PC-3 (cell line): ENCODE measurements around the gene NHLRC1. TPM values are rescaled to one million over a fixed set of nuclear protein-coding genes. Genes with fewer than 3 reads are reported as not detected.

Experiments used
- ATAC-seq: fragments of 200-7000 bp; cut with Tn5 transposase; 2 replicates; pipeline ENCODE4 v1.9.1; 2020; ENCODE audit warnings: mild to moderate bottlenecking, moderate library complexity
- BruUV-seq: library from RNA; stranded (reverse); fragments of 400-500 nt; replicated peaks from 2 replicates; lab custom pipeline; 2021; lab: Mats Ljungman, UMichigan
- CTCF ChIA-PET: fragments of 300-600 bp; sonication (Branson Sonifier 250); formaldehyde crosslinking; loops from one replicate; lab custom pipeline; 2022; ENCODE audit warnings: antibody characterized with exemption; lab: Charles Lee
- POLR2A ChIA-PET: fragments of 300-600 bp; sonication (Branson Sonifier 250); formaldehyde crosslinking; loops from one replicate; lab custom pipeline; 2022; ENCODE audit warnings: antibody characterized with exemption; ENCODE audit not compliant: unreplicated experiment; lab: Charles Lee
- DNase-seq: peaks from one replicate; pipeline ENCODE4 v3.0.0-alpha.2; 2015
- H2AFZ ChIP-seq: fragments of 300-600 bp; sonication (generic); 2 replicates; pipeline ENCODE4 v1.6.0; 2016; ENCODE audit warnings: antibody characterized with exemption, low read length
- H3F3A ChIP-seq: fragments of 300-600 bp; sonication (generic); one replicate; pipeline ENCODE4 v1.6.0; 2017; ENCODE audit warnings: antibody characterized with exemption, low read length, control low read depth, mild to moderate bottlenecking; ENCODE audit not compliant: unreplicated experiment
- H3K27ac ChIP-seq: fragments of 300-600 bp; sonication (generic); 2 replicates; pipeline ENCODE4 v1.5.1; 2016; ENCODE audit warnings: mild to moderate bottlenecking, low read length
- H3K27me3 ChIP-seq: fragments of 300-600 bp; sonication (generic); 2 replicates; pipeline ENCODE4 v1.6.1; 2016; ENCODE audit warnings: low read length, mixed read lengths
- H3K36me3 ChIP-seq: fragments of 300-600 bp; sonication (generic); 2 replicates; pipeline ENCODE4 v1.6.1; 2016; ENCODE audit warnings: low read depth, mixed run types, low read length, mixed read lengths
- H3K4me1 ChIP-seq: fragments of 300-600 bp; sonication (generic); 2 replicates; pipeline ENCODE4 v1.5.1; 2016; ENCODE audit warnings: low read length; ENCODE audit not compliant: insufficient read depth
- H3K4me2 ChIP-seq: fragments of 300-600 bp; sonication (generic); 2 replicates; pipeline ENCODE4 v1.6.0; 2016; ENCODE audit warnings: low read length
- H3K4me3 ChIP-seq: fragments of 300-600 bp; sonication (generic); 2 replicates; pipeline ENCODE4 v1.5.1; 2016; ENCODE audit warnings: mild to moderate bottlenecking, low read length, mixed read lengths
- H3K79me2 ChIP-seq: fragments of 300-600 bp; sonication (generic); 2 replicates; pipeline ENCODE4 v1.6.1; 2017; ENCODE audit warnings: low read length, mixed read lengths
- H3K9ac ChIP-seq: fragments of 300-600 bp; sonication (generic); 2 replicates; pipeline ENCODE4 v1.6.0; 2016; ENCODE audit warnings: mild to moderate bottlenecking, low read length
- H3K9me2 ChIP-seq: fragments of 300-600 bp; sonication (generic); replicated peaks from 2 replicates; pipeline ENCODE4 v1.6.1; 2016; ENCODE audit warnings: mixed run types, low read length, mixed read lengths
- H3K9me3 ChIP-seq: fragments of 300-600 bp; sonication (generic); 2 replicates; pipeline ENCODE4 v1.6.1; 2016; ENCODE audit warnings: low read length, mixed read lengths
- H4K20me1 ChIP-seq: fragments of 300-600 bp; sonication (generic); 2 replicates; pipeline ENCODE4 v1.6.1; 2016; ENCODE audit warnings: low read length, mixed read lengths
- EZH2 ChIP-seq: fragments of 300-600 bp; sonication (generic); IDR thresholded peaks from one replicate; pipeline ENCODE4 v1.6.1; 2017; ENCODE audit warnings: antibody characterized with exemption, mild to moderate bottlenecking, low read length; ENCODE audit not compliant: unreplicated experiment
- EZH2phosphoT487 ChIP-seq: fragments of 300-600 bp; sonication (generic); IDR thresholded peaks from 2 replicates; pipeline ENCODE4 v1.6.1; 2018; ENCODE audit warnings: mild to moderate bottlenecking, antibody characterized with exemption, low read length, borderline replicate concordance
- intact Hi-C: fragments of 100-400 bp; cut with micrococcal nuclease; formaldehyde crosslinking; loops from 2 replicates; pipeline ENCODE4 v1.9.0; 2023
- total RNA-seq: library from RNA; depleted of rRNA; stranded (reverse); fragments of >200 nt; gene quantifications from 2 replicates; pipeline ENCODE4 v1.2.3, GENCODE V29; 2014
- TF ChIP-seq, protein P1 (sequence below): fragments of 300-600 bp; sonication (generic); conservative IDR thresholded peaks from 2 replicates; pipeline ENCODE4 v1.5.1; 2017; ENCODE audit warnings: antibody characterized with exemption, low read depth, mild to moderate bottlenecking, low read length

The NHLRC1 gene
- total RNA-seq, 1 experiment from 2014 or later, result 1.3 TPM

DNA sequence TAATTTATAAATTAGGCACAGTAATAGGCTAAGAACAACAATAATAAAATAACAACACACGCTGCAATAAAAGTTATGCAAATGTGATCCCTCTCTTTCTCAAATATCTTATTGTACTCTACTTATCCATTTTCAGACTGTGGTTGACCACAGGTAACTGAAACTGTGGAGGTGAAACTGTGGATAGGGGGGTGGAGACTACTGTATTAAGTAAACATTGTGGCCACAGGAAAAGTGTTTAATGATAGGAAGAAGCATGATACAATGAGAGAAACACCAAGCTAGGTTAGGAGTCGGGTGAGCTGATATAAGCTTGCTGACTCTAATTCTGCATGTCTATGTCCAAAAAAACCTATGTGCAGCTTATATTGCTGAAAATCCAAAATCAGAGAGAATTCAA lies 23.0 kb downstream of the NHLRC1 start:
- no peaks in the 10 kb centered on the region for H3K9me2 ChIP-seq

DNA sequence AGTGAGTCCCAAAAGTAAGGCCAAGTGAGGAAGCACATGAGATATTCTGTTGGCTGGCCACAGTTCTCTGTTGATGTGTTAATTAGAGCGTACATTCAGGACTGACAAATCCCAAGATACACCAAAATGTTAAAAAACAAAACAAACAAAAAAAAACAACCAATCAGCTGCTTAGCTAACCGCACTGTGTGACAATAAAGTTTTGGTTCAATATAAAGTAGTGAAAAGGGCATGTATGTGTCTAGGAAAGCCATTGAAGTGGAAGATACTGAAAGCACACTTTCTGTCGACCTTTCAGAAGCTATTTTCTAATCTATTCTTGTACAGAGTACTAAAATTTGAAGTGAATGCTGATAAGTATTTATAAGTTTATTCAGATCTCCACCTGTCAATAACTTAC lies 26.1 kb downstream of the NHLRC1 start:
- H3K9ac ChIP-seq, result no peak overlapping the region
- ATAC-seq, result no peak
- DNase-seq, result no peak
- H4K20me1 ChIP-seq, result no peaks in the 10 kb centered on the region
- H3K4me1 ChIP-seq, result no peaks in the 10 kb centered on the region
- no peak overlapping the region for H3K27ac ChIP-seq
- BruUV-seq, result no TSS peak
- ChIA-PET POLR2A (no interaction called here), CTCF (no interaction called here)
- H3K79me2 ChIP-seq, result no peaks in the 10 kb centered on the region
- H3F3A ChIP-seq, result no peaks in the 10 kb centered on the region
- H3K9me3 ChIP-seq, result no peaks in the 10 kb centered on the region
- TF ChIP-seq EZH2phosphoT487 (no peak), EZH2 (no peak)
- TF ChIP-seq, protein P1, sequence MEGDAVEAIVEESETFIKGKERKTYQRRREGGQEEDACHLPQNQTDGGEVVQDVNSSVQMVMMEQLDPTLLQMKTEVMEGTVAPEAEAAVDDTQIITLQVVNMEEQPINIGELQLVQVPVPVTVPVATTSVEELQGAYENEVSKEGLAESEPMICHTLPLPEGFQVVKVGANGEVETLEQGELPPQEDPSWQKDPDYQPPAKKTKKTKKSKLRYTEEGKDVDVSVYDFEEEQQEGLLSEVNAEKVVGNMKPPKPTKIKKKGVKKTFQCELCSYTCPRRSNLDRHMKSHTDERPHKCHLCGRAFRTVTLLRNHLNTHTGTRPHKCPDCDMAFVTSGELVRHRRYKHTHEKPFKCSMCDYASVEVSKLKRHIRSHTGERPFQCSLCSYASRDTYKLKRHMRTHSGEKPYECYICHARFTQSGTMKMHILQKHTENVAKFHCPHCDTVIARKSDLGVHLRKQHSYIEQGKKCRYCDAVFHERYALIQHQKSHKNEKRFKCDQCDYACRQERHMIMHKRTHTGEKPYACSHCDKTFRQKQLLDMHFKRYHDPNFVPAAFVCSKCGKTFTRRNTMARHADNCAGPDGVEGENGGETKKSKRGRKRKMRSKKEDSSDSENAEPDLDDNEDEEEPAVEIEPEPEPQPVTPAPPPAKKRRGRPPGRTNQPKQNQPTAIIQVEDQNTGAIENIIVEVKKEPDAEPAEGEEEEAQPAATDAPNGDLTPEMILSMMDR, result no peak
- H3K27me3 ChIP-seq, result no peaks in the 10 kb centered on the region
- H3K4me2 ChIP-seq, result no peak overlapping the region
- intact Hi-C loops, result no loop called here
- no peaks in the 10 kb centered on the region for H3K9me2 ChIP-seq
- H3K4me3 ChIP-seq, result no peak overlapping the region
- no peaks in the 10 kb centered on the region for H3K36me3 ChIP-seq
- H2AFZ ChIP-seq, result no peak overlapping the region

More for the DNA sequence above, 23.0 kb downstream of the NHLRC1 start:
- H3K4me2 ChIP-seq, result no peak overlapping the region
- ATAC-seq (no peak), DNase-seq (no peak)
- intact Hi-C loops, result no loop called here
- TF ChIP-seq, protein P1, result no peak
- no peak for TF ChIP-seq EZH2phosphoT487
- TF ChIP-seq EZH2, result no peak
- no peaks in the 10 kb centered on the region for H3K79me2 ChIP-seq
- H3K27ac ChIP-seq, result no peak overlapping the region
- no TSS peak for BruUV-seq
- no peak overlapping the region for H3K9ac ChIP-seq
- H3K27me3 ChIP-seq, result no peaks in the 10 kb centered on the region
- H2AFZ ChIP-seq, result no peak overlapping the region
- ChIA-PET POLR2A (interaction anchor here (0.5 kb wide), 1 partner anchor 247 kb away, joined by 5 read pairs; no protein-coding TSS in a partner anchor), CTCF (no interaction called here)
- no peaks in the 10 kb centered on the region for H4K20me1 ChIP-seq
- no peaks in the 10 kb centered on the region for H3K4me1 ChIP-seq
- no peak overlapping the region for H3K4me3 ChIP-seq
- no peaks in the 10 kb centered on the region for H3K9me3 ChIP-seq
- H3K36me3 ChIP-seq, result no peaks in the 10 kb centered on the region
- H3F3A ChIP-seq, result no peaks in the 10 kb centered on the region

DNA sequence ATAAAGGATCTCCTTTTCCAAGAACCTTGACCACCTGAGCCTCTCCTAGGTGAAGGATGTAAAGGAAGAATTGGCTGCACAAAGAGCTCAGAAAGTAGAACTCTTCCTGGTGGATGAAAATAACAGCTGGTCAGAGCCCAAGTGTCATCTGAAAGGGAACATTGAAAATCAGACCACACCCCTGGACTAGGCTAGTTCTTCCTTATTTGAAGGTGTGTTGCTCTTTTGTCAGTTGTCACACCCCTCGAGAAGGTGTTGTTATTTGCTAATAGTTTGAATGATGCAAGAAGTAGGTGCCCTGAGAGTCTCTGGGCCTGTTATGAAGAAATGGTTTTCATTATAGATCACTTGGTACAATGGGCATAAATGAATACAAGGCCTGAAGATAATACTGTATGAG lies 31.1 kb downstream of the NHLRC1 start:
- Histone ChIP-seq H3F3A (no peaks in the 10 kb centered on the region), H2AFZ (no peak overlapping the region), H3K4me1 (no peaks in the 10 kb centered on the region), H3K27me3 (no peaks in the 10 kb centered on the region), H3K9ac (no peak overlapping the region), H4K20me1 (no peaks in the 10 kb centered on the region), H3K27ac (no peak overlapping the region), H3K4me3 (no peak overlapping the region), H3K36me3 (no peaks in the 10 kb centered on the region), H3K4me2 (no peak overlapping the region), H3K9me2 (no peaks in the 10 kb centered on the region), H3K9me3 (no peaks in the 10 kb centered on the region), H3K79me2 (no peaks in the 10 kb centered on the region)
- ATAC-seq (no peak), DNase-seq (no peak)
- ChIA-PET POLR2A (no interaction called here), CTCF (no interaction called here)
- TF ChIP-seq EZH2phosphoT487 (no peak), EZH2 (no peak)
- TF ChIP-seq, protein P1, result no peak
- no TSS peak for BruUV-seq
- intact Hi-C loops, result no loop called here
